Activated CD8-positive, alpha-beta memory T cell treated with anti-CD3 and anti-CD28 coated beads, Interleukin-2, amount 10 ng/mL, durations not matched to agents 7 days and 5 days (primary cell): ENCODE data around the gene FOXN1. TPM values are rescaled to one million over a fixed set of nuclear protein-coding genes. Genes with fewer than 3 reads are reported as not detected.

Experiments used
- ATAC-seq: fragments of 150-1000 bp; cut with Tn5 transposase; one replicate; pipeline ENCODE4 v1.10.0; 2021; ENCODE audit warnings: moderate library complexity
- CTCF ChIA-PET: fragments of 350-600 bp; sonication (Branson Sonifier 250); formaldehyde crosslinking; loops from one replicate; lab custom pipeline; 2021; ENCODE audit warnings: antibody characterized with exemption; lab: Charles Lee
- DNase-seq: peaks from one replicate; pipeline ENCODE4 v3.0.0-alpha.2; 2020
- H3K27ac Mint-ChIP-seq: one replicate; pipeline ENCODE4 v1.8.0; 2021; ENCODE audit warnings: mild to moderate bottlenecking, mixed read lengths
- H3K27me3 Mint-ChIP-seq: one replicate; pipeline ENCODE4 v1.8.0; 2021; ENCODE audit warnings: mixed read lengths
- H3K36me3 Mint-ChIP-seq: one replicate; pipeline ENCODE4 v1.8.0; 2021; ENCODE audit warnings: mild to moderate bottlenecking, mixed read lengths
- H3K4me1 Mint-ChIP-seq: one replicate; pipeline ENCODE4 v1.8.0; 2021; ENCODE audit warnings: mixed read lengths
- H3K4me3 Mint-ChIP-seq: one replicate; pipeline ENCODE4 v1.8.0; 2021; ENCODE audit warnings: mild to moderate bottlenecking, moderate library complexity, mixed read lengths
- H3K9me3 Mint-ChIP-seq: one replicate; pipeline ENCODE4 v1.8.0; 2022; ENCODE audit warnings: low read depth, mixed read lengths
- total RNA-seq, 2 experiments: library from RNA; stranded (reverse); gene quantifications; one replicate each; pipeline ENCODE4 v1.2.3, GENCODE V29; 2021

FOXN1 gene
- total RNA-seq, 2 experiments from 2014 or later, result not detected

- peak overlapping the region; percentile 10 for H3K27ac Mint-ChIP-seq
- peaks cover 17% of the 10 kb centered on the region for H3K4me1 Mint-ChIP-seq
- H3K27me3 Mint-ChIP-seq, result peaks cover 4% of the 10 kb centered on the region
- H3K9me3 Mint-ChIP-seq, result no peaks in the 10 kb centered on the region
- CTCF ChIA-PET, result interaction anchor here (0.9 to 2.1 kb wide), 4 partner anchors 11 to 480 kb away, joined by 3 to 7 read pairs (median 4); no protein-coding TSS in a partner anchor
- DNase-seq (peak; percentile 50), ATAC-seq (peak; percentile 80)
- H3K36me3 Mint-ChIP-seq, result no peaks in the 10 kb centered on the region
- no peak overlapping the region for H3K4me3 Mint-ChIP-seq
These were observed 21.9 kb upstream of the FOXN1 start for GRCh38 chr17:28484296-28484695.

- no peak overlapping the region for H3K4me3 Mint-ChIP-seq
- DNase-seq (no peak), ATAC-seq (no peak)
- H3K27ac Mint-ChIP-seq, result no peak overlapping the region
- no peaks in the 10 kb centered on the region for H3K36me3 Mint-ChIP-seq
- peaks cover 17% of the 10 kb centered on the region for H3K4me1 Mint-ChIP-seq
- CTCF ChIA-PET, result interaction anchor here (0.9 to 2.1 kb wide), 3 partner anchors 55 to 480 kb away, joined by 3 to 7 read pairs (median 3); no protein-coding TSS in a partner anchor
- no peaks in the 10 kb centered on the region for H3K9me3 Mint-ChIP-seq
- peaks cover 4% of the 10 kb centered on the region for H3K27me3 Mint-ChIP-seq
These were observed 21.1 kb upstream of the FOXN1 start for GRCh38 chr17:28485049-28485448.

- Mint-ChIP-seq H3K4me1 (peaks cover 17% of the 10 kb centered on the region), H3K4me3 (no peak overlapping the region), H3K9me3 (no peaks in the 10 kb centered on the region), H3K27ac (no peak overlapping the region), H3K27me3 (peaks cover 11% of the 10 kb centered on the region), H3K36me3 (no peaks in the 10 kb centered on the region)
- DNase-seq, result no peak
- CTCF ChIA-PET, result no interaction called here
- ATAC-seq, result no peak
These were observed 18.1 kb upstream of the FOXN1 start for GRCh38 chr17:28487881-28488532.

- no peak overlapping the region for H3K27ac Mint-ChIP-seq
- peaks cover 14% of the 10 kb centered on the region for H3K4me1 Mint-ChIP-seq
- DNase-seq (no peak), ATAC-seq (no peak)
- H3K4me3 Mint-ChIP-seq, result no peak overlapping the region
- H3K36me3 Mint-ChIP-seq, result no peaks in the 10 kb centered on the region
- H3K27me3 Mint-ChIP-seq, result peaks cover 11% of the 10 kb centered on the region
- H3K9me3 Mint-ChIP-seq, result no peaks in the 10 kb centered on the region
- CTCF ChIA-PET, result no interaction called here
These were observed 17.4 kb upstream of the FOXN1 start for GRCh38 chr17:28488533-28489276.

GRCh38 chr17:28491286-28491685 lies 14.9 kb upstream of the FOXN1 start:
- CTCF ChIA-PET, result no interaction called here
- Mint-ChIP-seq H3K4me1 (no peaks in the 10 kb centered on the region), H3K36me3 (no peaks in the 10 kb centered on the region), H3K9me3 (no peaks in the 10 kb centered on the region), H3K4me3 (no peak overlapping the region), H3K27ac (no peak overlapping the region), H3K27me3 (peaks cover 9% of the 10 kb centered on the region)
- ATAC-seq (no peak), DNase-seq (no peak)

- no peak for DNase-seq
- H3K27me3 Mint-ChIP-seq, result peaks cover 7% of the 10 kb centered on the region
- H3K36me3 Mint-ChIP-seq, result no peaks in the 10 kb centered on the region
- CTCF ChIA-PET, result no interaction called here
- no peaks in the 10 kb centered on the region for H3K4me1 Mint-ChIP-seq
- H3K27ac Mint-ChIP-seq, result no peak overlapping the region
- ATAC-seq, result no peak
- no peaks in the 10 kb centered on the region for H3K9me3 Mint-ChIP-seq
- no peak overlapping the region for H3K4me3 Mint-ChIP-seq
These were observed 14.3 kb upstream of the FOXN1 start for GRCh38 chr17:28491860-28492259.

GRCh38 chr17:28492352-28493310 lies 13.5 kb upstream of the FOXN1 start:
- H3K4me3 Mint-ChIP-seq, result no peak overlapping the region
- no peaks in the 10 kb centered on the region for H3K9me3 Mint-ChIP-seq
- CTCF ChIA-PET, result interaction anchor here (4.4 kb wide), 1 partner anchor 48 kb away, joined by 24 read pairs; no protein-coding TSS in a partner anchor
- no peaks in the 10 kb centered on the region for H3K4me1 Mint-ChIP-seq
- DNase-seq (no peak), ATAC-seq (no peak)
- peaks cover 7% of the 10 kb centered on the region for H3K27me3 Mint-ChIP-seq
- H3K27ac Mint-ChIP-seq, result no peak overlapping the region
- H3K36me3 Mint-ChIP-seq, result no peaks in the 10 kb centered on the region

- DNase-seq (no peak), ATAC-seq (no peak)
- no peak overlapping the region for H3K4me3 Mint-ChIP-seq
- no peaks in the 10 kb centered on the region for H3K9me3 Mint-ChIP-seq
- CTCF ChIA-PET, result interaction anchor here (1.3 to 4.4 kb wide), 6 partner anchors 11 to 119 kb away, joined by 5 to 24 read pairs (median 11); no protein-coding TSS in a partner anchor
- no peaks in the 10 kb centered on the region for H3K36me3 Mint-ChIP-seq
- no peaks in the 10 kb centered on the region for H3K4me1 Mint-ChIP-seq
- peaks cover 7% of the 10 kb centered on the region for H3K27me3 Mint-ChIP-seq
- no peak overlapping the region for H3K27ac Mint-ChIP-seq
These were observed 12.7 kb upstream of the FOXN1 start for GRCh38 chr17:28493460-28493859.

- ATAC-seq (peak; percentile 93), DNase-seq (peak; percentile 79)
- no peaks in the 10 kb centered on the region for H3K36me3 Mint-ChIP-seq
- H3K27me3 Mint-ChIP-seq, result peaks cover 7% of the 10 kb centered on the region
- H3K9me3 Mint-ChIP-seq, result no peaks in the 10 kb centered on the region
- no peak overlapping the region for H3K27ac Mint-ChIP-seq
- H3K4me3 Mint-ChIP-seq, result no peak overlapping the region
- no peaks in the 10 kb centered on the region for H3K4me1 Mint-ChIP-seq
- CTCF ChIA-PET, result interaction anchor here (0.9 to 4.4 kb wide), 12 partner anchors 9 to 118 kb away, joined by 3 to 24 read pairs (median 5); no protein-coding TSS in a partner anchor
These were observed 11.5 kb upstream of the FOXN1 start for GRCh38 chr17:28494445-28495188.

GRCh38 chr17:28495635-28496034 lies 10.5 kb upstream of the FOXN1 start:
- H3K4me3 Mint-ChIP-seq, result no peak overlapping the region
- no peak for ATAC-seq
- H3K27me3 Mint-ChIP-seq, result peaks cover 7% of the 10 kb centered on the region
- H3K4me1 Mint-ChIP-seq, result no peaks in the 10 kb centered on the region
- H3K36me3 Mint-ChIP-seq, result no peaks in the 10 kb centered on the region
- H3K27ac Mint-ChIP-seq, result no peak overlapping the region
- CTCF ChIA-PET, result interaction anchor here (0.9 to 4.4 kb wide), 9 partner anchors 8 to 117 kb away, joined by 3 to 24 read pairs (median 6); no protein-coding TSS in a partner anchor
- no peak for DNase-seq
- H3K9me3 Mint-ChIP-seq, result no peaks in the 10 kb centered on the region

GRCh38 chr17:28497931-28498330 lies 8.2 kb upstream of the FOXN1 start:
- CTCF ChIA-PET, result interaction anchor here (1.1 kb wide), 1 partner anchor 51 kb away, joined by 3 read pairs; no protein-coding TSS in a partner anchor

GRCh38 chr17:28498652-28499363 lies 7.3 kb upstream of the FOXN1 start:
- no peaks in the 10 kb centered on the region for H3K4me1 Mint-ChIP-seq
- H3K36me3 Mint-ChIP-seq, result no peaks in the 10 kb centered on the region
- CTCF ChIA-PET, result interaction anchor here (1.4 to 1.8 kb wide), 2 partner anchors 39 to 41 kb away, joined by 3 to 5 read pairs; no protein-coding TSS in a partner anchor

More at GRCh38 chr17:28497931-28498330, 8.2 kb upstream of the FOXN1 start:
- ATAC-seq (no peak), DNase-seq (no peak)
- Mint-ChIP-seq H3K4me3 (no peak overlapping the region), H3K27ac (no peak overlapping the region), H3K4me1 (no peaks in the 10 kb centered on the region), H3K27me3 (peaks cover 3% of the 10 kb centered on the region), H3K36me3 (no peaks in the 10 kb centered on the region), H3K9me3 (no peaks in the 10 kb centered on the region)

More at GRCh38 chr17:28498652-28499363, 7.3 kb upstream of the FOXN1 start:
- Mint-ChIP-seq H3K27me3 (peaks cover 3% of the 10 kb centered on the region), H3K27ac (no peak overlapping the region), H3K4me3 (no peak overlapping the region), H3K9me3 (no peaks in the 10 kb centered on the region)
- DNase-seq (no peak), ATAC-seq (no peak)
